Fibroblast of lung (primary cell): ENCODE data around the gene ZSCAN1.

Experiments
- CTCF ChIP-seq, 2 donors: IDR thresholded peaks in 1 of 2; conservative IDR thresholded peaks in 1 of 2; 1 replicate in 1 of 2; 2 replicates in 1 of 2; pipeline ENCODE4 v1.5.1; 2011 to 2012; ENCODE audit warnings: low read length in 2 of 2, control low read depth in 1 of 2, inconsistent platforms in 1 of 2, low read depth in 1 of 2, mild to moderate bottlenecking in 1 of 2
- EZH2 ChIP-seq: IDR thresholded peaks from 2 replicates; pipeline ENCODE4 v1.5.1; 2012; ENCODE audit warnings: low read length, control low read depth, mild to moderate bottlenecking; ENCODE audit errors: missing control alignments

- TF ChIP-seq CTCF (conservative IDR thresholded peaks at IDR 0.05 in 1 of 2, IDR thresholded peaks at IDR 0.05 in 1 of 2; ENCODE audit: low read depth in 1 of 2, low read length in 2 of 2): no peak
- TF ChIP-seq EZH2: no peak
Observed at GRCh38 chr19:58063712-58064111, 29.9 kb downstream of the ZSCAN1 start.
